NCI-H446 treated with DMSO at 0.1 percent for 48 hours (cell line): Measurements from ENCODE around the gene ABCB10.
"Not testable (repeated sequence)": the region's sequence is repeated elsewhere in the genome, so short reads cannot be mapped to it uniquely, and the experiment has no call there.

Source experiments
- DNase-seq: peaks from one replicate; lab custom pipeline; 2025; lab: John Stamatoyannopoulos, UW

The ABCB10 gene

GRCh38 chr1:229536982-229537381 is 21.5 kb downstream of the ABCB10 start:
- no peak for DNase-seq

DNA sequence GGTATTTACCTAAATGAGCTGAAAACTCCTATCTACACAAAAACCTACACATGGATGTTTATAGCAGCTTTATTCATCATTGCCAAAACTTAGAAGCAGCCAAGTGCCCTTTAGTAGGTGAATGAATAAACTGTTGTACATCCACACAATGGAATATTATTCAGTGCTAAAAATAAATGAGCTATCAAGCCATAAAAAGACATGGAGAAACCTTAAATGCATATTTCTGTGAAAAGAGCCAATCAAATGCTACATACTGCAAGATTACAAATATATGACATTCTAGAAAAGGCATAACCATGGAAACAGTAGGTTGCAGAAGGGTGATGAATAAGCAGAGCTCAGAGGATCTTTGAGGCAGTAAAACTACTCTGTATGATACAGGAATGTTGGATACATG is 23.3 kb downstream of the ABCB10 start:
- DNase-seq, result no peak

- no peak for DNase-seq
These were observed 27.2 kb downstream of the ABCB10 start for GRCh38 chr1:229531326-229531725.

- no peak for DNase-seq
These were observed 28.9 kb downstream of the ABCB10 start for GRCh38 chr1:229529639-229530038.

GRCh38 chr1:229526695-229527094 is 31.8 kb downstream of the ABCB10 start:
- DNase-seq, result no peak

DNA sequence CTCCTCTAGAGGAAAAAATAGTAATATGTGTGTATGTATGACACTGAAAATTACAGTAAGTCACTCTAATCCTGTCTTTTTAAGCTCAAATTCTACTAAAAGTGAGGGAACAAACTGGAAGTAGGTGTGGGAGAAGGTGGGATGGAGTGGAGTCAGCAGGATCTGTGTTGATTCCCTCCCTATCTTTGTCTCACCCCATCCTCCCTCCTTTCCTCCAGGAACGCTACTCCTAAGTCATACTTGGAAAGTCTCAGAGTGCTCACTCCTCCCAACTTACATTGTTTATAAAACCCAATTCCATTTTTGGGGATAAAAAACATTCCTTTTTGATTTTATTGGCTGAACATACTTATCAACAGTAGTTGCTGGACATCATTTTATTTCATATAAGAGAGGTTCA is 35.5 kb downstream of the ABCB10 start:
- DNase-seq, result no peak

DNA sequence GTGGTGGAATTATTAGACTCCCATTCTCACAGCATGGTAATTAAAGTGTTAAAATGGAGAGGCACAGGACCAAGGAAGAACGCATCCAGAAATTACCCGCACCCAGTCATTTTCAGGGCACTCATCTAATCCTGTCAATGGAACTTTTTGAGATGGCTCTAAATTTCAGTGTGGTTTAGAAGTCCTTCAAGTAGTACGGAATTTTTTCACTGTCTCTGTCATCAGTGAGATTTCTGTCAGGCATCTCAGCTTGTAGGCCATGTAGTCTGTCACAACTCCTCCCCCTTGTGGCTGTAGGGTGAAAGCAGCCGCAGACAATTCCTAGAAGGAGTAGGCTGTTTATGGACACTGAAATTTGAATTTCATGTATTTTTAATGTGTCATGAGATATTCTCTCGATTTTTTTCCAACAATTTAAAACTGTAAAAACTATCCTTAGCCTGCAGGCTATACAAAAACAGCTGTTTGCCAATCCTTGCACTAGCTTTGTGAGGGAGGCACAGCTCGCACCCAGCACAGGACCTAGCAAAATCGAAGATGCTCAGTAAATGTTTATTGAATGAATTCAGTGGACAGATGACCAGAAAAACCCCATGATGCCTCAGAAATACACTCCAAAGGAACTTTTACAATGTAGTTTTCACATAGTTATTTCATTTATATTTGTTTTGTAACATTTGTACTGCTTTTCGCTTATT is 43.8 kb downstream of the ABCB10 start:
- peak; percentile 33 for DNase-seq

GRCh38 chr1:229511625-229512024 is 46.9 kb downstream of the ABCB10 start:
- not testable (repeated sequence) for DNase-seq

GRCh38 chr1:229511201-229511600 is 47.3 kb downstream of the ABCB10 start:
- not testable (repeated sequence) for DNase-seq

DNA sequence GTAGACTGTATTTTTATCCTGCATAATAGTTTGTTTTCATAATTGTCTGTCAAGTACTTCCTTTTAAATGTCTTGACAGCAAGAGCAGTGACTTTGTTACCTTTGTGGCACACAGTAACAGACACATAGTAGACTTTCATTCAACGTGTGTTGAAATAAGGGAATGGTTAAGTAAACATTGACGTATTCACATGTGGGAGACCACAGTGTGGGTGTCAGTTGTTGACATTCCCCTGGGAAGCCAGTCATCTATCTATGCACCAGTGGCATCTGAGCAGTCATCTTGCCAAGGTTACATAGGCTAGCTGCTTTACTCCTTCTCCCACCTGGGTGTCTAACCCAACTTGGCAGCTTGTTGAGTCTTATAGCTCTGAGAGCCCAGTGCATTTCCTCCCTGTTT is 48.9 kb downstream of the ABCB10 start:
- DNase-seq, result no peak

GRCh38 chr1:229508823-229509337 is 49.6 kb downstream of the ABCB10 start:
- DNase-seq, result no peak

- DNase-seq, result peak; percentile 91
These were observed 50.3 kb downstream of the ABCB10 start, which contains the start of gene NUP133 for GRCh38 chr1:229507951-229508822. NUP133 (minus strand) TSS chr1:229508341; CDS start chr1:229508249, 92 bp downstream.

- DNase-seq, result no peak
These were observed 51.0 kb downstream of the ABCB10 start for GRCh38 chr1:229507502-229507901.

DNA sequence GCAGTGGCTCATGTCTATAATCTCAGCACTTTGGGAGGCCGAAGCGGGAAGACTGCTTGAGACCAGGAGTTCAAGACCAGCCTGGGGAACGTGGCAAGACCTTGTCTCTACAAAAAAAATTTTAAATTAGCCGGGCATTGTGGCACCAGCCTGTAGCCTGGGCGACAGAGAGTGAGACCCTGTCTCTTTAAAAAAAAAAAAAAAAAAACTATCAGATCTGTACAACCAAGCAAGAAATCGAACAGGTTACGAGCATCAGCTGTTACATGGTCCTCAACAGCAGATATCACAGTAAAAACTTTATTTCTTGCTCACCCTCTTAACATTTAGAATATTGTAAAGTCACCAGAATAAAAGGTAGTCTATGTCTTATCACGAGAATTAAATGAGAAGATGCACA is 51.9 kb downstream of the ABCB10 start:
- no peak for DNase-seq

DNA sequence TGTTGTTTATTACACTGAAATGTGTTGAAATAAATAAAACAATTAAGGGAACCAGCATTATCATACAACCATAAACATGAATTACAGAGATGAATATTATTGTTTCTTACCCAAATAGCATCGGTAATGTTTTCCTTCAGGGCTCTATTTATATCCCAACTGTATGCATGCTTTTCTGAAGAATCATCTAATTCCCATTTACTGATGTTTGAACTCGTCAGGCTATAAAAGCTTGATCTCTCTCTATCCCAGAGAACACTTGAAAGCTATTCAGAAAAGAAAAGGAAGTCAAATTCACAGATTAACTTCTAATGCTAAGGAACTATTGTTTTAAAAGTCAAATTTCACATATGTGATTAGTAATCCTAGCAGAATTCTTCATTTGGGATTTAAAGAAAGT is 62.7 kb downstream of the ABCB10 start:
- DNase-seq, result no peak

GRCh38 chr1:229487181-229487580 is 71.3 kb downstream of the ABCB10 start:
- DNase-seq, result no peak

DNA sequence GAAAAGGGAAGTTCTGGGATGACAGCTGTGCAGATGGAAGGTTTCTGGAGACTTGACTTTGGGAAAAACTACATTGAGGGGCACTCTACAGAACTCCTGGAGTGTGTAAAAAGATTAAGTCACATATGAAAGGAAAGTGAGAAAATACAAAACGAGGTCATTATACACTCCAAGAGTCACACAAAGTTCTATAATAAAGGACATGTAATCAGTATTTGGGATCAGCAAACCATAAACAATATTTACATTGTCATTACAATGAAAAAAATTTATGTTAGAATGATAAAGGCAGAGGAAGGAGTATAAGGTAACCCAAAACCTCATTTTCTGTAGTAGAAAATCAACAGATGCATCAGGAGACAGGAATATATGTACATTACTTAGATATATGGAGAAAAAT is 73.2 kb downstream of the ABCB10 start:
- DNase-seq, result no peak

DNA sequence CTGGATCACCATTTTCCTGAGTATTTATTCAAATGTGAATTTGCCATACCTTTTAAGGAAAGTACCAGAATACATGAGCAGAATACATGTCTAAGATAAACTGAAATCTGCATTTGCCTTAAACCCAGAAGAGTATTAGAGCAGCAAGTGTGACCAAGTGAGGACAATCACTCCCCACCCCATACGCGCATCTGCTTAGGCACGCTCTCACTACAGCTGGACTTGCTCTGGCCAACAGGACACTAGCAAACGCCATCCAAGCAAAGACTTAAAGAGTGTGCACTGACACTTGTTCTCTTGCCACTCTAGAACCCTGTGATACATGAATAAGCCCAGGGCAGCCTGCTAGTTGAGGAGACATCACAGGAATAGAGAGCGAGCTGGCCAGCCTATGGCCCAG is 76.0 kb downstream of the ABCB10 start:
- DNase-seq, result no peak

GRCh38 chr1:229480495-229480894 is 78.0 kb downstream of the ABCB10 start:
- DNase-seq, result no peak

DNA sequence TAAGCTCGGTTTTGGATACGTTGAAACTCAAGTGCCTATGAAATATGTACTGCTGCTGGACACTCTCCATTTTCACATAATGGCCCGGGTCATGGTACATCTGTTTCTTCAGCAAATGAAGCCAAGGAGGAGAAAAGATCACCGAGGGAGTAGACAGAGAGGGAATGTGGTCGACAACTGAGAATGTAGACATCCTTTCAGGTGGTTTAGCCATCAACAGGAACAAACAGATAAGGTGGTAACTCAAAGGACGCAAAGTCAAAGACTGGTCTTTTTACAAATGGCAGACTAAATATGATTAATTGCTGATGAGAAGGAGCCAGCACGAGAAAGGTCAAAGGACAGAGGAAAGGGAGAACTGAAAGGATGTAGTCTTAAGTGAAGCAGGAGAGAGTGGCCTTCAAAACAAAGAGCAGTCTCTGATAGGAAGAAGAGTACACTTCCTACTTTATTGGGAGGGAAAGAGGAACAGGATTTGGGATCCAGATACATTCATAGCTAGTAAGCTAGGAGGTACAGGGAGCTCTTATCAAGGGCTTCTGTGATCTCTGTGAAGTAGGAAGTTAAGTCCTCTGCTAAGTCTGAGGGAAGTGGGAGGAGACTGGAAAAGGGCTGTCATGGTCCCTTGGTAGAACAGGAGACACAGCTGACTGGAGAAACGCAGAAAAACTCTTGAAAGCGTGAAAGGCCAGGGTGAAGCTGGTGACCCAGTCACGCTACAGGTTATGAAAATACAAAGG is 78.7 kb downstream of the ABCB10 start:
- no peak for DNase-seq

DNA sequence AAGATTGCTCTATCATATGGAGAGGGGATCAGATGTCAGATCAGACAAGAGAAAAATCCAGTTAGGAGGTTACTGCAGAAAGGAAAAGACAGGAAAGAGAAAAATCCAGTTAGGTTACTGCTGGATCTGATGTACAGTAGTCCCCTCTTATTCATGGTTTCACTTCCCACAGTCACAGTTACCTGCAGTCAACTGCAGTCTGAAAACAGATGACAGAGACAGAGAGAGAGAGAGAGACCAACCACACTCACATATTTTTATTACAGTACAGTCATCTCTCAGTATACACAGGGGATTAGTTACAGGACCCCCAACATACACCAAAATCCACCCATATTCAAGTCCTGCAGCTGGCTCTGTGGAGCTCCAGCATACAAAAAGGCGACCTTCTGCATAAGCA is 79.7 kb downstream of the ABCB10 start:
- no peak for DNase-seq

GRCh38 chr1:229475859-229476258 is 82.6 kb downstream of the ABCB10 start:
- not testable (repeated sequence) for DNase-seq
